T-helper 17 cell (primary cell): ENCODE measurements around the gene ARL9. TPM values are rescaled to one million over a fixed set of nuclear protein-coding genes. Genes with fewer than 3 reads are reported as not detected.

ENCODE experiments used
- ATAC-seq: fragments of 150-1000 bp; cut with Tn5 transposase; 2 replicates; pipeline ENCODE4 v1.10.0; 2021; ENCODE audit warnings: mild to moderate bottlenecking, moderate library complexity
- DNase-seq, 3 donors: peaks; one replicate each; pipeline versions ENCODE4 v3.0.0 to v3.0.0-alpha.2; 2020 to 2021
- H3K9me3 ChIP-seq: one replicate; pipeline ENCODE4 v1.7.0; 2013; ENCODE audit warnings: low read length, mild to moderate bottlenecking; ENCODE audit not compliant: control insufficient read depth, poor library complexity, severe bottlenecking
- H3K27ac Mint-ChIP-seq: one replicate; pipeline ENCODE4 v1.8.0; 2022; ENCODE audit warnings: mild to moderate bottlenecking, moderate library complexity, mixed read lengths
- H3K27me3 Mint-ChIP-seq: one replicate; pipeline ENCODE4 v1.8.0; 2022; ENCODE audit warnings: mixed read lengths
- H3K36me3 Mint-ChIP-seq: one replicate; pipeline ENCODE4 v1.8.0; 2022; ENCODE audit warnings: low read depth, mixed read lengths
- H3K4me1 Mint-ChIP-seq: one replicate; pipeline ENCODE4 v1.8.0; 2022; ENCODE audit warnings: mild to moderate bottlenecking, mixed read lengths
- H3K4me3 Mint-ChIP-seq: one replicate; pipeline ENCODE4 v1.8.0; 2022; ENCODE audit warnings: mild to moderate bottlenecking, moderate library complexity, mixed read lengths
- total RNA-seq, 4 donors: library from RNA in 2 of 4; stranded (reverse) in 2 of 4; gene quantifications; one replicate each; pipeline ENCODE4 v1.2.3 and lab custom pipeline; 2022 to 2026

ARL9 gene
- total RNA-seq, 2 donors from 2014 or later, result not detected

- Mint-ChIP-seq H3K4me1 (peaks cover 12% of the 10 kb centered on the region), H3K27ac (peak overlapping the region; percentile 49), H3K36me3 (peaks cover 3% of the 10 kb centered on the region), H3K27me3 (peaks cover 24% of the 10 kb centered on the region), H3K4me3 (peak overlapping the region; percentile 63)
- ATAC-seq (peak; percentile 100), DNase-seq (peak; percentile 70 to 91 (median 80))
- H3K9me3 ChIP-seq, result no peaks in the 10 kb centered on the region
Measured at GRCh38 chr4:56544573-56545131, 39.1 kb downstream of the ARL9 start.

- no peaks in the 10 kb centered on the region for H3K9me3 ChIP-seq
- no peak overlapping the region for H3K27ac Mint-ChIP-seq
- DNase-seq (no peak), ATAC-seq (no peak)
- H3K4me3 Mint-ChIP-seq, result no peak overlapping the region
- H3K36me3 Mint-ChIP-seq, result no peaks in the 10 kb centered on the region
- no peaks in the 10 kb centered on the region for H3K27me3 Mint-ChIP-seq
- H3K4me1 Mint-ChIP-seq, result peaks cover 3% of the 10 kb centered on the region
Measured at GRCh38 chr4:56550642-56551041, 45.1 kb downstream of the ARL9 start.

GRCh38 chr4:56551516-56551915, 45.9 kb downstream of the ARL9 start:
- DNase-seq (no peak), ATAC-seq (no peak)
- H3K36me3 Mint-ChIP-seq, result peaks cover 3% of the 10 kb centered on the region
- H3K4me1 Mint-ChIP-seq, result peaks cover 3% of the 10 kb centered on the region
- H3K27me3 Mint-ChIP-seq, result no peaks in the 10 kb centered on the region
- H3K4me3 Mint-ChIP-seq, result no peak overlapping the region
- H3K27ac Mint-ChIP-seq, result no peak overlapping the region
- no peaks in the 10 kb centered on the region for H3K9me3 ChIP-seq

- no peak overlapping the region for H3K27ac Mint-ChIP-seq
- H3K27me3 Mint-ChIP-seq, result peaks cover 5% of the 10 kb centered on the region
- ATAC-seq, result no peak
- H3K4me1 Mint-ChIP-seq, result peaks cover 3% of the 10 kb centered on the region
- no peak for DNase-seq
- H3K36me3 Mint-ChIP-seq, result peaks cover 3% of the 10 kb centered on the region
- H3K9me3 ChIP-seq, result no peaks in the 10 kb centered on the region
- no peak overlapping the region for H3K4me3 Mint-ChIP-seq
Measured at GRCh38 chr4:56552273-56552672, 46.7 kb downstream of the ARL9 start.

- Mint-ChIP-seq H3K4me1 (no peaks in the 10 kb centered on the region), H3K36me3 (no peaks in the 10 kb centered on the region), H3K27me3 (peaks cover 8% of the 10 kb centered on the region), H3K27ac (no peak overlapping the region), H3K4me3 (no peak overlapping the region)
- ATAC-seq (no peak), DNase-seq (no peak)
- no peaks in the 10 kb centered on the region for H3K9me3 ChIP-seq
Measured at GRCh38 chr4:56570041-56570440, 64.5 kb downstream of the ARL9 start.

Other genes with a start within 250 kb of the ARL9 start
- 10 to 100 TPM in 1 of 2 donors, 1 to 10 TPM in 1; 9.0 to 12.9 TPM for gene AASDH, start 118.3 kb upstream of the ARL9 start, total RNA-seq
- gene PPAT, start 70.2 kb upstream of the ARL9 start, total RNA-seq, result 1 to 10 TPM; 9.5 to 9.6 TPM
- 10 to 100 TPM; 27.1 to 29.8 TPM for gene PAICS, start 69.5 kb upstream of the ARL9 start, total RNA-seq
- gene SRP72, start 38.2 kb upstream of the ARL9 start, total RNA-seq, result 100 to 1,000 TPM; 110 to 133 TPM
- gene HOPX, start 175.5 kb downstream of the ARL9 start, total RNA-seq, result 10 to 100 TPM; 17.6 to 30.7 TPM